DND-41 (cell line): ENCODE measurements around the gene SLC17A2.

Source experiments
- ATAC-seq: fragments of 200-7000 bp; cut with Tn5 transposase; 3 replicates; pipeline ENCODE4 v1.9.1; 2021; ENCODE audit warnings: low read depth; ENCODE audit not compliant: insufficient read depth
- DNase-seq: peaks from one replicate; pipeline ENCODE4 v3.0.0-alpha.2; 2020
- H2AFZ ChIP-seq: 2 replicates; pipeline ENCODE4 v1.6.0; 2012; ENCODE audit warnings: low read depth, low read length
- H3K27ac ChIP-seq: 2 replicates; pipeline ENCODE4 v1.5.1; 2012; ENCODE audit warnings: low read length, inconsistent platforms
- H3K27me3 ChIP-seq: fragments of 200-600 bp; sonication (generic); 2 replicates; pipeline ENCODE4 v1.6.0; 2012; ENCODE audit warnings: low read length, mild to moderate bottlenecking, inconsistent platforms; ENCODE audit not compliant: insufficient read depth, poor library complexity
- H3K36me3 ChIP-seq: 2 replicates; pipeline ENCODE4 v1.5.1; 2012; ENCODE audit warnings: low read length, inconsistent platforms; ENCODE audit not compliant: insufficient read depth
- H3K4me1 ChIP-seq: 2 replicates; pipeline ENCODE4 v1.5.1; 2012; ENCODE audit warnings: mild to moderate bottlenecking, low read length; ENCODE audit not compliant: insufficient read depth
- H3K4me2 ChIP-seq: 2 replicates; pipeline ENCODE4 v1.6.0; 2012; ENCODE audit warnings: mild to moderate bottlenecking, moderate library complexity, low read length, inconsistent platforms; ENCODE audit not compliant: insufficient read depth
- H3K4me3 ChIP-seq, 2 experiments: fragments of 200-600 bp in 1 of 2; shearing (Covaris generic) in 1 of 2; 2 replicates each; pipeline ENCODE4 v1.5.1; 2012 to 2016; ENCODE audit warnings: inconsistent platforms in 2 of 2, low read length in 2 of 2, mild to moderate bottlenecking in 2 of 2, low read depth in 1 of 2, moderate library complexity in 1 of 2
- H3K79me2 ChIP-seq: 2 replicates; pipeline ENCODE4 v1.6.0; 2012; ENCODE audit warnings: low read length, inconsistent platforms; ENCODE audit not compliant: insufficient read depth
- H3K9ac ChIP-seq: 2 replicates; pipeline ENCODE4 v1.6.0; 2012; ENCODE audit warnings: low read depth, mild to moderate bottlenecking, inconsistent platforms, low read length, moderate library complexity
- H3K9me3 ChIP-seq: 2 replicates; pipeline ENCODE4 v1.5.1; 2012; ENCODE audit warnings: low read length, moderate library complexity, mild to moderate bottlenecking, inconsistent platforms; ENCODE audit not compliant: insufficient read depth, severe bottlenecking
- H4K20me1 ChIP-seq: 2 replicates; pipeline ENCODE4 v1.6.0; 2012; ENCODE audit warnings: low read length; ENCODE audit not compliant: insufficient read depth
- EZH2 ChIP-seq: IDR thresholded peaks from 3 replicates; pipeline ENCODE4 v1.6.1; 2012; ENCODE audit warnings: borderline replicate concordance, low read depth, mild to moderate bottlenecking, moderate library complexity, low read length, inconsistent platforms; ENCODE audit not compliant: severe bottlenecking
- TF ChIP-seq, protein P1 (sequence below): IDR thresholded peaks from 2 replicates; pipeline ENCODE4 v1.5.1; 2012; ENCODE audit warnings: borderline replicate concordance, low read length, moderate library complexity, mild to moderate bottlenecking; ENCODE audit not compliant: poor library complexity, severe bottlenecking; ENCODE audit errors: extremely low read depth

SLC17A2 gene

DNA sequence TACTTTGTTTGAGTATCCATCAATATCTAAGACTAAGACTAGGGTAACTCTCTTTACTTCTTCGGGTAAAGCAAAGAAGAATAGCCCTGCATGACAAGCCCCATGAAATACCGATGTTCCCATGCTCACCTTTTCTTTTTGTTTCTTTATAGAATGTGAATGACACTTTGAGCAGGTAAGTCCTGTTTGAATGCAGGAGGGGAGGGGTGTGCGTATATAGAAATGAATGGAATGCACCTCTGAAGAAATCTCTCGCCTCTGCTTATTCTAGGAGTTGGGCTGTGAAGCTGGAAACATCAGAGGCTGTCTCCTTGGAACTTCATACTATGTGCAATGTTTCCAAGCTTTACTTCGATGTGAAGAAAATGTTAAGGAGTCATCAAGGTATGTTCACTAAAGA lies 42.4 kb upstream of the SLC17A2 start:
- ATAC-seq: no peak
- H2AFZ ChIP-seq: no peak overlapping the region
- H3K9me3 ChIP-seq: no peaks in the 10 kb centered on the region
- no peak overlapping the region for H3K9ac ChIP-seq
- no peak for TF ChIP-seq EZH2
- TF ChIP-seq, protein P1, sequence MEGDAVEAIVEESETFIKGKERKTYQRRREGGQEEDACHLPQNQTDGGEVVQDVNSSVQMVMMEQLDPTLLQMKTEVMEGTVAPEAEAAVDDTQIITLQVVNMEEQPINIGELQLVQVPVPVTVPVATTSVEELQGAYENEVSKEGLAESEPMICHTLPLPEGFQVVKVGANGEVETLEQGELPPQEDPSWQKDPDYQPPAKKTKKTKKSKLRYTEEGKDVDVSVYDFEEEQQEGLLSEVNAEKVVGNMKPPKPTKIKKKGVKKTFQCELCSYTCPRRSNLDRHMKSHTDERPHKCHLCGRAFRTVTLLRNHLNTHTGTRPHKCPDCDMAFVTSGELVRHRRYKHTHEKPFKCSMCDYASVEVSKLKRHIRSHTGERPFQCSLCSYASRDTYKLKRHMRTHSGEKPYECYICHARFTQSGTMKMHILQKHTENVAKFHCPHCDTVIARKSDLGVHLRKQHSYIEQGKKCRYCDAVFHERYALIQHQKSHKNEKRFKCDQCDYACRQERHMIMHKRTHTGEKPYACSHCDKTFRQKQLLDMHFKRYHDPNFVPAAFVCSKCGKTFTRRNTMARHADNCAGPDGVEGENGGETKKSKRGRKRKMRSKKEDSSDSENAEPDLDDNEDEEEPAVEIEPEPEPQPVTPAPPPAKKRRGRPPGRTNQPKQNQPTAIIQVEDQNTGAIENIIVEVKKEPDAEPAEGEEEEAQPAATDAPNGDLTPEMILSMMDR: no peak
- no peak overlapping the region for H3K27ac ChIP-seq
- peaks cover 56% of the 10 kb centered on the region for H3K36me3 ChIP-seq
- no peaks in the 10 kb centered on the region for H4K20me1 ChIP-seq
- H3K27me3 ChIP-seq: no peaks in the 10 kb centered on the region
- no peaks in the 10 kb centered on the region for H3K4me1 ChIP-seq
- DNase-seq: no peak
- H3K79me2 ChIP-seq: no peaks in the 10 kb centered on the region
- H3K4me3 ChIP-seq: no peak overlapping the region
- H3K4me2 ChIP-seq: no peak overlapping the region

DNA sequence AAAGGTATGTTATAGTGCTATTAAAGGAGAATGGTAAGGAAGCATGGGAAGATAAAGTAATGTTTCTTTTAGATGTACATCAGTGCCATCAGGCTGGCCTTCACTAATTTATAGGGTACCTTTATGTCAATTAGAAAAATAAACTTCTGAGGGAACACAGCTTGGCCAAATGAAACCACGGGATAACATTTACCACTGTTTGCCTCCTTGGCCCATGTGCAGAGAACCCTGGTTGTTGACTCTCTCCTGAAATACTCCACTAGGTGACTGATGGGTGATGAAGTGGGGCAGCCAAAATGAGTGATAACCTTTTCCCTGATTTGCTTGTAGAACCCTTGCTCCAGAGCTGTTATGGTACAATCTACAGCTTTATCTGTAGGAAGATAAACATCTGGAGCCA lies 41.6 kb upstream of the SLC17A2 start:
- H3K27me3 ChIP-seq: no peaks in the 10 kb centered on the region
- no peak overlapping the region for H3K9ac ChIP-seq
- no peak for TF ChIP-seq EZH2
- TF ChIP-seq, protein P1: no peak
- DNase-seq (no peak), ATAC-seq (no peak)
- no peaks in the 10 kb centered on the region for H4K20me1 ChIP-seq
- H3K9me3 ChIP-seq: no peaks in the 10 kb centered on the region
- H3K27ac ChIP-seq: no peak overlapping the region
- H3K4me3 ChIP-seq: no peak overlapping the region
- no peak overlapping the region for H2AFZ ChIP-seq
- H3K4me1 ChIP-seq: no peaks in the 10 kb centered on the region; the same call in 1 of the 2 replicates
- H3K79me2 ChIP-seq: no peaks in the 10 kb centered on the region
- no peak overlapping the region for H3K4me2 ChIP-seq
- H3K36me3 ChIP-seq: peaks cover 58% of the 10 kb centered on the region

DNA sequence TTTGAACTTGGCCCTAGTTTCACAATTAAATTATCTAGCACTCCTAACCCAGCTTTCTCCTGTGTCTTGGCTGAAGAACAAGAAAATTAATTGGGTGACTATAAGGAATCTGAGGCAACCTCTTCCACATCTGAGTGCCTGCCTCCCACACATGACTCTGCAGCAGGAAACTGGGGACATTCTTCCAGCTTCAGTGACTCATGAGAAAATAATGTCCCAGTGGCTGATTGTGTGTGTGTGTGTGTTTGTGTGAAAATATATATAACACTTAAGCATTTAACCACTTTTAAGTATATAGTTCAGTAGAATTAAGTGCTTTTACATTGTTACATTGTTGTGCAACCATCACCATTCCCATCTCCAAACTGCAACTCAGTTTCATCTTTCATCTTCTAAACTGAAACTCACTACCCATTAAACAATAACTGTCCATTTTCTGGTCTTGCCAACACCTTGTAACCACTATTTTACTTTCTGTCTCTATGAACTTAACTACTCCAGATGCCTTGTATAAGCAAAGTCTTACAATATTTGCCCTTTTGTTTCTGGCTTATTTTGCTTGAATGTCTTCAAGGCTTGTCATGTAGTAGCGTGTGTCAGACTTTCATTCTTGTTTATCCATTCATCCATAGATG lies 40.8 kb upstream of the SLC17A2 start:
- Histone ChIP-seq H3K4me1 (no peaks in the 10 kb centered on the region; the same call in 1 of the 2 replicates), H3K36me3 (peaks cover 63% of the 10 kb centered on the region), H3K4me2 (no peak overlapping the region), H3K79me2 (no peaks in the 10 kb centered on the region), H3K27ac (no peak overlapping the region), H4K20me1 (no peaks in the 10 kb centered on the region), H3K4me3 (no peak overlapping the region), H3K9me3 (no peaks in the 10 kb centered on the region), H3K27me3 (no peaks in the 10 kb centered on the region), H3K9ac (no peak overlapping the region), H2AFZ (no peak overlapping the region)
- TF ChIP-seq, protein P1: no peak
- TF ChIP-seq EZH2: no peak
- ATAC-seq (no peak), DNase-seq (no peak)

DNA sequence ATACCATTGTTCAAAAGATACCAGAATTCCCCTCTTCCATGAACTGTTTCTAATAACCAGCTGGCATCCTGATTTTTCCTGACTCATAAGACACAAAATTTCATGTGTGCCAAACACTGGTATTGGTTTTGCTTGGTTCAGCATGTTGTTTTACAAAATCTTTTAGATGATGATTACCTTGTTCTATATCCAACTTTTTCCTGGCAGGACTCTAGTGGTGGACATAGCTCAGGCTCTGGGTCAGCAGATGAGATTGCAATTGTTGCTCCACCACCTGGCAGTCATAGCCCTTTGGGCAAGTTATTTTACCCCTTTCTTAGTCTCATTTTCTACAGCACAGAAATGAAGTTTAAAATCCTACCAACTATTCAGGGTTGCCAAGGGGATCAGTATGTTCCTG lies 38.3 kb upstream of the SLC17A2 start:
- no peak for DNase-seq
- ATAC-seq: no peak
- TF ChIP-seq, protein P1: no peak
- TF ChIP-seq EZH2: no peak
- Histone ChIP-seq H3K4me2 (no peak overlapping the region), H2AFZ (no peak overlapping the region), H3K4me1 (peaks cover 6% of the 10 kb centered on the region), H3K4me3 (no peak overlapping the region), H3K79me2 (0 out of 2 replicates have a peak, but pooled peaks cover 2% of the 10 kb centered on the region), H4K20me1 (no peaks in the 10 kb centered on the region), H3K27me3 (no peaks in the 10 kb centered on the region), H3K9me3 (no peaks in the 10 kb centered on the region), H3K9ac (no peak overlapping the region), H3K27ac (no peak overlapping the region), H3K36me3 (peaks cover 55% of the 10 kb centered on the region)
